Upper lobe of left lung (tissue), 6 donors: ENCODE data around the gene IL1RN. TPM values are rescaled to one million over a fixed set of nuclear protein-coding genes. Genes with fewer than 3 reads are reported as not detected.

Experiments
- ATAC-seq, 2 donors: fragments of 200-7000 bp; cut with Tn5 transposase; one replicate each; pipeline ENCODE4 v1.9.1; 2022; ENCODE audit warnings: mild to moderate bottlenecking in 2 of 2, moderate library complexity in 2 of 2; ENCODE audit not compliant: low FRiP score in 2 of 2
- DNase-seq, 2 donors: peaks; one replicate each; pipeline ENCODE4 v3.0.0-alpha.2; 2019 to 2020
- H3K27ac ChIP-seq, 4 donors: fragments of 200-600 bp; sonication (generic); one replicate each; pipeline ENCODE4 v1.5.1; 2016 to 2019
- H3K27me3 ChIP-seq, 4 donors: fragments of 200-600 bp; sonication (generic); one replicate each; pipeline ENCODE4 v1.5.1; 2017 to 2019
- H3K36me3 ChIP-seq, 4 donors: fragments of 200-600 bp; sonication (generic); one replicate each; pipeline ENCODE4 v1.5.1; 2016 to 2019
- H3K4me1 ChIP-seq, 4 donors: fragments of 200-600 bp; sonication (generic); one replicate each; pipeline ENCODE4 v1.5.1; 2018 to 2019
- H3K4me3 ChIP-seq, 4 donors: fragments of 200-600 bp; sonication (generic); one replicate each; pipeline ENCODE4 v1.5.1; 2017 to 2019; ENCODE audit warnings: mild to moderate bottlenecking in 2 of 4, moderate library complexity in 1 of 4
- H3K9me3 ChIP-seq, 4 donors: fragments of 200-600 bp; sonication (generic); one replicate each; pipeline ENCODE4 v1.5.1; 2018 to 2019
- EP300 ChIP-seq, 4 donors: sonication (generic); formaldehyde crosslinking; IDR thresholded peaks; one replicate each; pipeline ENCODE4 v1.5.1; 2017; ENCODE audit warnings: antibody characterized with exemption in 4 of 4, control low read depth in 2 of 4
- POLR2A ChIP-seq, 4 donors: fragments of 450-650 bp; IDR thresholded peaks; one replicate each; pipeline ENCODE4 v1.5.1; 2016 to 2017; ENCODE audit warnings: antibody characterized with exemption in 4 of 4, mild to moderate bottlenecking in 2 of 4
- POLR2AphosphoS5 ChIP-seq, 2 donors: sonication (generic); formaldehyde crosslinking; IDR thresholded peaks; one replicate each; pipeline ENCODE4 v1.5.1; 2017; ENCODE audit warnings: antibody characterized with exemption in 2 of 2
- WGBS, 2 donors: methylation state at CpG; one replicate each; pipeline ENCODE4 v1.1.5; 2017 to 2018; 5-methylcytosine and 5-hydroxymethylcytosine counted together
- total RNA-seq, 6 donors: library from RNA; depleted of rRNA in 4 of 6; stranded (reverse); fragments of >200 nt in 4 of 6; gene quantifications; one replicate each; pipeline versions ENCODE4 v1.1.0 to v1.2.1, GENCODE V29; 2016 to 2021
- TF ChIP-seq, protein P1 (sequence below), 6 experiments: fragments of 450-650 bp in 4 of 6; fragments of 200-600 bp in 2 of 6; sonication (generic) in 2 of 6; IDR thresholded peaks; one replicate each; pipeline ENCODE4 v1.5.1; 2016 to 2019; ENCODE audit warnings: antibody characterized with exemption in 6 of 6
- donor health status: DM: no; HTN: no; CAD: no; lungs with moderate emphysema.
- donor health status: DM: no; HTN: yes; CAD: no; lungs with severe emphysema.

Gene IL1RN
- total RNA-seq, 6 donors from 2014 or later: 2.0 to 40.6 (median 7.9) TPM

DNA sequence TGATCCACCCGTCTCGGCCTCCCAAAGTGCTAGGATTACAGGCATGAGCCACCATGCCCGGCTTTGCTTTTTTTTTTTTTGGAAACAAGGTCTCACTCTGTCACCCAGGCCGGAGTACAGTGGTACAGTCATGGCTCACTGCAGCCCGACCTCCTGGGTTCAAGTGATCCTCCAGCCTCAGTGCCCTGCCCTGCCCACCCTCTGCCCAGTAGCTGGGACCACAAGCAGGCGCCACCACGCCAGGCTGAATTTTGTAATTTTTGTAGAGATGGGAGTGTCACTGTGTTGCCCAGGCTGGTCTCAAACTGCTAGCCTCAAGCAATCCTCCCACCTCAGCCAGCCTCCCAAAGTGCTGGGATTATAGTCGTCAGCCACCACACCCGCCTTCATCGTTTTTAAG lies 34.8 kb downstream of the IL1RN start:
- no peak overlapping the region for H3K27ac ChIP-seq
- peaks cover 5 to 12% (median 9%) of the 10 kb centered on the region in 4 donors for H3K4me1 ChIP-seq
- no peaks in the 10 kb centered on the region for H3K9me3 ChIP-seq
- no peaks in the 10 kb centered on the region for H3K27me3 ChIP-seq
- DNase-seq (no peak), ATAC-seq (no peak)
- H3K36me3 ChIP-seq: no peaks in the 10 kb centered on the region
- no peak overlapping the region for H3K4me3 ChIP-seq
- no peak for TF ChIP-seq POLR2AphosphoS5 (IDR thresholded peaks at IDR 0.05)
- TF ChIP-seq EP300 (IDR thresholded peaks at IDR 0.05): no peak
- no peak for TF ChIP-seq POLR2A (IDR thresholded peaks at IDR 0.05)
- TF ChIP-seq, protein P1, sequence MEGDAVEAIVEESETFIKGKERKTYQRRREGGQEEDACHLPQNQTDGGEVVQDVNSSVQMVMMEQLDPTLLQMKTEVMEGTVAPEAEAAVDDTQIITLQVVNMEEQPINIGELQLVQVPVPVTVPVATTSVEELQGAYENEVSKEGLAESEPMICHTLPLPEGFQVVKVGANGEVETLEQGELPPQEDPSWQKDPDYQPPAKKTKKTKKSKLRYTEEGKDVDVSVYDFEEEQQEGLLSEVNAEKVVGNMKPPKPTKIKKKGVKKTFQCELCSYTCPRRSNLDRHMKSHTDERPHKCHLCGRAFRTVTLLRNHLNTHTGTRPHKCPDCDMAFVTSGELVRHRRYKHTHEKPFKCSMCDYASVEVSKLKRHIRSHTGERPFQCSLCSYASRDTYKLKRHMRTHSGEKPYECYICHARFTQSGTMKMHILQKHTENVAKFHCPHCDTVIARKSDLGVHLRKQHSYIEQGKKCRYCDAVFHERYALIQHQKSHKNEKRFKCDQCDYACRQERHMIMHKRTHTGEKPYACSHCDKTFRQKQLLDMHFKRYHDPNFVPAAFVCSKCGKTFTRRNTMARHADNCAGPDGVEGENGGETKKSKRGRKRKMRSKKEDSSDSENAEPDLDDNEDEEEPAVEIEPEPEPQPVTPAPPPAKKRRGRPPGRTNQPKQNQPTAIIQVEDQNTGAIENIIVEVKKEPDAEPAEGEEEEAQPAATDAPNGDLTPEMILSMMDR (IDR thresholded peaks at IDR 0.05): no peak
- 93 to 95% methylated on average over 10 of the region's 10 CpGs for WGBS, 2 donors

- no peaks in the 10 kb centered on the region for H3K9me3 ChIP-seq
- no peak overlapping the region for H3K4me3 ChIP-seq
- H3K36me3 ChIP-seq: no peaks in the 10 kb centered on the region
- ATAC-seq (no peak), DNase-seq (no peak)
- no peaks in the 10 kb centered on the region for H3K27me3 ChIP-seq
- peaks cover 5 to 11% (median 9%) of the 10 kb centered on the region in 4 donors for H3K4me1 ChIP-seq
- no peak overlapping the region for H3K27ac ChIP-seq
- TF ChIP-seq EP300 (IDR thresholded peaks at IDR 0.05): no peak
- TF ChIP-seq POLR2AphosphoS5 (IDR thresholded peaks at IDR 0.05): no peak
- TF ChIP-seq POLR2A (IDR thresholded peaks at IDR 0.05): no peak
These were observed 35.5 kb downstream of the IL1RN start for GRCh38 chr2:113162869-113163268.

DNA sequence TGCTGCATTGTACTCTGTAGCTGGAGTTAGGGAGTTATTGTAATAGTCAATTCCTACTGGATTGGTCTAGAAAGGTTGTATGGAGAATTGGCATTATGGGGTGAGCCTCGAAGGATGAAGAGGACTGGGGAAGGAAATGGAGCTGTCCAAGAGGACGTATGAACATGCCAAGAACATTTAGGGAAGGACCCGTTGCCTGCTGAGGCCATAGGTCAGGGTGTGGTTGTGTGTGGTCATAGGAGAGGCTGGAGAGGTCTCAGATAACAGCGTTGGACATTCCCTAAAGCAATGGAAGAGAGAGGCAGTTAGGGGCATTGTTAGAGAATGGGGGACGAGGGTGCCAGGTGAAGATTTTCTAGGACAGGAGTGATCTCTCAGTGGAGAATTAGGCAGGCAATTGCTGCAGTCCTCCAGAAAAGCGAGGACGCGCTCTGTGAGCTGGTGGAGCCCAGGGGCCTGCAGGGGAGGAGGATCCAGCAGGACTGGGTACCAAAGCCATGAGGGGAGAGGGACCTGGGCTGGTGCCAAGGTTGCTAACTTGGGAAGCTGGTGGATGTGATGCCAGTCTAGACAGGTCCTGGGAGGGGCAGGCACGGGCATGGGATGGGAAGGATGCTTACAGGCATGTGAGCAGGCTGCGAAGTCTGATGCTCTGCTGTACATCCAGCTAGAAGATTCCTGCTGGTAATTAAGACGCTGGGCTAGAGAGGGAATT lies 37.0 kb downstream of the IL1RN start:
- DNase-seq: no peak
- ATAC-seq: no peak
- H3K27ac ChIP-seq: no peak overlapping the region
- H3K9me3 ChIP-seq: no peaks in the 10 kb centered on the region
- peaks cover 0 to 7% (median 3%) of the 10 kb centered on the region in 4 donors for H3K4me1 ChIP-seq
- H3K36me3 ChIP-seq: no peaks in the 10 kb centered on the region
- H3K27me3 ChIP-seq: no peaks in the 10 kb centered on the region
- no peak overlapping the region for H3K4me3 ChIP-seq
- TF ChIP-seq, protein P1 (IDR thresholded peaks at IDR 0.05): no peak
- TF ChIP-seq POLR2AphosphoS5 (IDR thresholded peaks at IDR 0.05) (no peak), EP300 (IDR thresholded peaks at IDR 0.05) (no peak), POLR2A (IDR thresholded peaks at IDR 0.05) (no peak)
- WGBS, 2 donors: 73 to 76% methylated on average over 11 of the region's 11 CpGs

DNA sequence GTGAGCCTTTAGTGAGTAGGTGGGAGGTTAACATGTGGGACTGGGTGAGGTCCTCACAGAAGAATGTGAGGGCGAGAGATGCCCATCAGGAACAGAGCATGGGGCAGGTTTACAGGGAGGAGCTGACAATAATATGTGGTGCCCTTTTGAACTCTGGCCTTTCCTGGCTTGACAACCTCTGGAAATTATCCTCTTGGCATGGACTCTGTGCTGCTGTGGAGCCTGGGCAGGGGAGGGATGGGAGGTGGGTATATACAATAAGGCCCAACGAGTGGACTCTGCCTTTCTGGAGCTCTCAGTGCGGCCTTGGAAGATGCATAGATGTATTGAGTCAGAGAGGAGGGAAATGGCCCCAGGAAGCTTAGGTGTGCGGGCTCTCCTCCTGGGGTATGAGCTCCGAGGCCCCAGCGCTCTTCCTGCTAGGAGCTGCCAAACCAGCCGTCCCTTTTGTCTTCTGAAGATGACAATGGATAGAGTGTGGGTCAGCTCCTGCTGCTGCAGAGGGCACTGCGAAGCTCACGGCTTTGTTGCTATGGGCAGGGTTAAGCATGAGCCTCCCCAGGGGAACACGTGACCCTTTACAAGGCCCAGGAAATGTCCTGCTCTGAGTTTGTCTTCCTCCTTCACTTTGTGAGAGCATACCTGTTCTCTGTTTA lies 37.7 kb downstream of the IL1RN start:
- DNase-seq (no peak), ATAC-seq (peak in 1 of 2 donors; percentile 85)
- TF ChIP-seq, protein P1 (IDR thresholded peaks at IDR 0.05): no peak
- TF ChIP-seq EP300 (IDR thresholded peaks at IDR 0.05) (no peak), POLR2A (IDR thresholded peaks at IDR 0.05) (no peak), POLR2AphosphoS5 (IDR thresholded peaks at IDR 0.05) (no peak)
- no peaks in the 10 kb centered on the region for H3K27me3 ChIP-seq
- H3K4me3 ChIP-seq: no peak overlapping the region
- peaks cover 0 to 7% (median 3%) of the 10 kb centered on the region in 4 donors for H3K4me1 ChIP-seq
- no peak overlapping the region for H3K27ac ChIP-seq
- H3K9me3 ChIP-seq: no peaks in the 10 kb centered on the region
- WGBS, 2 donors: 76 to 84% methylated on average over 8 to 10 of the region's 10 CpGs
- no peaks in the 10 kb centered on the region for H3K36me3 ChIP-seq

GRCh38 chr2:113166187-113166645 lies 38.8 kb downstream of the IL1RN start:
- no peak overlapping the region for H3K4me3 ChIP-seq
- H3K27ac ChIP-seq: no peak overlapping the region
- no peaks in the 10 kb centered on the region for H3K27me3 ChIP-seq
- WGBS, 2 donors: 88 to 94% methylated on average over 7 of the region's 7 CpGs
- TF ChIP-seq POLR2A (IDR thresholded peaks at IDR 0.05) (no peak), EP300 (IDR thresholded peaks at IDR 0.05) (no peak), POLR2AphosphoS5 (IDR thresholded peaks at IDR 0.05) (no peak)
- TF ChIP-seq, protein P1 (IDR thresholded peaks at IDR 0.05): no peak
- ATAC-seq (no peak), DNase-seq (no peak)
- H3K4me1 ChIP-seq: peaks cover 0 to 7% (median 3%) of the 10 kb centered on the region in 4 donors
- H3K9me3 ChIP-seq: no peaks in the 10 kb centered on the region
- H3K36me3 ChIP-seq: no peaks in the 10 kb centered on the region
